Cardiac fibroblast (primary cell): ENCODE results near the gene CNTNAP5.

Experiments
- DNase-seq, 2 donors: peaks; one replicate each; pipeline versions ENCODE4 v3.0.0 to v3.0.0-alpha.2; 2010; ENCODE audit warnings: low read depth in 2 of 2
- H3K4me3 ChIP-seq, 2 donors: replicated peaks in 1 of 2; 1 replicate in 1 of 2; 2 replicates in 1 of 2; pipeline ENCODE4 v1.5.1; 2011; ENCODE audit warnings: low read depth in 2 of 2, low read length in 2 of 2, mild to moderate bottlenecking in 2 of 2, moderate library complexity in 1 of 2
- TF ChIP-seq, protein P1 (sequence below): IDR thresholded peaks from one replicate; pipeline ENCODE4 v1.5.1; 2011; ENCODE audit warnings: low read depth, mild to moderate bottlenecking, low read length, inconsistent platforms

CNTNAP5 gene

DNA sequence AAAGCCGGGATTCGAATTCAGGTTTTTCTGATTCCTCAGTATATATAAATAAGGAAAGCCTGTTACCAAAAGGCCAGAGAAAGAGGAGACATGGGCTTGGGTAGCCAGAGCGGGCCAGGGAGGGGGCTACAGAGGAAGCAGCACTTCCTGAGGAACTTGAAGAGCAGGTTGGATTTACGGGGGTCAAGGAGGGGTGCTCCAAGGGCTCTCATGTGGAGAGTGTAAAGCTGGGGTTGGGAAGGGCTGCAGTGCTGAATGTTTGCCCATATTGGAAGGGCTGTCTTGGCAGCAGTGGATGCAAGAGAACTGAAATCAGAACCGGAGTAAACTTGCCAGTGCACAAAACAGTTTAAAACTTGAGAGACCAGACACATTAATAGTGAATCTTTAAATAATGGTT is 511.5 kb downstream of the CNTNAP5 start:
- TF ChIP-seq, protein P1, sequence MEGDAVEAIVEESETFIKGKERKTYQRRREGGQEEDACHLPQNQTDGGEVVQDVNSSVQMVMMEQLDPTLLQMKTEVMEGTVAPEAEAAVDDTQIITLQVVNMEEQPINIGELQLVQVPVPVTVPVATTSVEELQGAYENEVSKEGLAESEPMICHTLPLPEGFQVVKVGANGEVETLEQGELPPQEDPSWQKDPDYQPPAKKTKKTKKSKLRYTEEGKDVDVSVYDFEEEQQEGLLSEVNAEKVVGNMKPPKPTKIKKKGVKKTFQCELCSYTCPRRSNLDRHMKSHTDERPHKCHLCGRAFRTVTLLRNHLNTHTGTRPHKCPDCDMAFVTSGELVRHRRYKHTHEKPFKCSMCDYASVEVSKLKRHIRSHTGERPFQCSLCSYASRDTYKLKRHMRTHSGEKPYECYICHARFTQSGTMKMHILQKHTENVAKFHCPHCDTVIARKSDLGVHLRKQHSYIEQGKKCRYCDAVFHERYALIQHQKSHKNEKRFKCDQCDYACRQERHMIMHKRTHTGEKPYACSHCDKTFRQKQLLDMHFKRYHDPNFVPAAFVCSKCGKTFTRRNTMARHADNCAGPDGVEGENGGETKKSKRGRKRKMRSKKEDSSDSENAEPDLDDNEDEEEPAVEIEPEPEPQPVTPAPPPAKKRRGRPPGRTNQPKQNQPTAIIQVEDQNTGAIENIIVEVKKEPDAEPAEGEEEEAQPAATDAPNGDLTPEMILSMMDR, result no peak
- no peak overlapping the region for H3K4me3 ChIP-seq
- no peak for DNase-seq

DNA sequence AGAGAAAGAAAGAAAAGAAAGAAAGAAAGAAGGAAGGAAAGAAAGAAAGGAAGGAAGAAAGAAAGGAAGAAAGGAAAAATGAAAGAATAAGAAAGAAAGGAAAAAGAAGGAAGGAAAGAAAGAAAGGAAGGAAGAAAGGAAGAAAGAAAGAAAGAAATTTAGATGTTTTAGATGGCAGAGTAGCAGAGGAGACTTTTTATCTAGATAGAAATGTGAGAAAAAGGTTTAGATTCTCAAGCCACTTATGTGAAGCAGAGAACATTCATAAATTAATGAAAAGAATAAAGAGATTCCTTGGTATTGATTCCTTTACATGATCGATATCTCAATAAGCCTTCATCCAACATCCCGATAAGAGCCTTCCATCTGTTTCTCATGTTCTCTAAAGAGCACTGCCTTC is 513.5 kb downstream of the CNTNAP5 start:
- no peak overlapping the region for H3K4me3 ChIP-seq
- no peak for DNase-seq
- TF ChIP-seq, protein P1, result no peak

DNA sequence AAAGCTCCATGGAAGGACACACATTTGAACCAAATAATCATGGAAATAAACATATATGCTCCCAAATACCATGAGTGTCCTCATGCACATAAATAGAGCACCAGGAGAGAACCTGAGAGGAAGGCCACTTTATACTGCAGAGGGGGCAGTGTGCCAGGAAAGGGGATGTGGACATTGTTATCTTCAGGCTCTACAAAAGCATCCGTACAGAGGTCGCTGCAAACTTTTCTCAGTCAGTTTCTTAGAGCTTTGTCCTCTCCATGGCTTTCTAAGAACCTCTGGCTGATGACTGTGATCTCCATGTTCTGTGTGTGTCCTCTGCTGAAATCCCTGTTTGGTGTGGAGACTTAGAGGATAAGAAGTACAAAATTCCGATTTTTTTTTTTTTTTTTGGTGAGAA is 515.7 kb downstream of the CNTNAP5 start:
- TF ChIP-seq, protein P1, result no peak
- DNase-seq, result no peak

DNA sequence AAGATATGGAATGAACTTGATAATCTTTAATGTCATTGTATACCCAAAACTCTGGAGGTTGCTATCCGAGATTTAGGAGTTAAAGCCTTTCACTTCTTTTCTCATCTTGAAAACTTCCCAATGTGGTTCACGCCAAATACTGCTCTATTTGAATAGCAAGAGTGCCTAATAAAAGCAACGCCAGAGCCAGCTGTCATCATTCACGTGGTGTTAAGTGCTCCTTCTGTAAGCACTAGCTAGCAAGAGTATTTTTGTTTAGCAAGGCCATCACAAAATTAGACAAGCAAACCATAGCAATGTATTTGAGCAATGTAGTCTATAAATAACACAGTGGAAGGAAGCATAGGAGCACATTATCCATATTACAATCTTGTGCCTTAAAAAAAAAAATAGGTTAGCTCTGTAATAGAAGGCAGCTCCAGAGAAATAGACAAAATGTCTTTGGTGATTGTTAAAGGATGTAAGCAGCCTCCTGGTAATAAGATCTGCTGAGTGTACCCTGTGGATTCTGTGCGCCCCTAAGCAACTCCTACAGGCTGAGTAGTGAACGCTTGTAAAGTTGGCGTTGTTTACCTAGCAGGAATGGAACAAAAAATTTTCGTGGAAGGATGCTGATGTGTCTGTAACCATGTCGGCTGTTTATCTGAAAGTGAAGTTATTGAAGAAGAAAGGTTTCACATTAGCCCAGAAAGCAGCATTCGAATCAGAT is 518.0 kb downstream of the CNTNAP5 start:
- no peak overlapping the region for H3K4me3 ChIP-seq
- TF ChIP-seq, protein P1, result no peak
- no peak for DNase-seq

More for the DNA sequence above, 515.7 kb downstream of the CNTNAP5 start:
- H3K4me3 ChIP-seq, result no peak overlapping the region

DNA sequence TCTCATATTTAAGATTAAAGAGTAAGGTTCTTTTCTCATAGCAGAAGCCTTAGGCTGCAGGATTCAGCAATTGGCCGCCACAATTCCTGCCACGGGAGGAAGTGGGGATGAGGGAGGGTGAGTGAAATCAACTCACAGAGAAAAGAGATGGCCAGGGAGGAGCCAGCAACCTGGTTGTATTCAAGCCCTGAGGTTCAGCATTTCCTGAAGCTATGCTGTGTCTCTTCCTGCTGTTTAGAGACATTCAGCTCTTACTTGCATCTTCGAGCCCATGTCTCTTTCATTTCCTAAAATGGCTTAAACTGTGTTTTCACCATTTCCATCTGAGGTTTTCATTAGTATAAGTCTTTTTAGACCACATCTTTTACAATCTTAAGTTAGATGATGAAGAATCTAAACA is 522.6 kb downstream of the CNTNAP5 start:
- no peak overlapping the region for H3K4me3 ChIP-seq
- TF ChIP-seq, protein P1, result no peak
- DNase-seq, result no peak

DNA sequence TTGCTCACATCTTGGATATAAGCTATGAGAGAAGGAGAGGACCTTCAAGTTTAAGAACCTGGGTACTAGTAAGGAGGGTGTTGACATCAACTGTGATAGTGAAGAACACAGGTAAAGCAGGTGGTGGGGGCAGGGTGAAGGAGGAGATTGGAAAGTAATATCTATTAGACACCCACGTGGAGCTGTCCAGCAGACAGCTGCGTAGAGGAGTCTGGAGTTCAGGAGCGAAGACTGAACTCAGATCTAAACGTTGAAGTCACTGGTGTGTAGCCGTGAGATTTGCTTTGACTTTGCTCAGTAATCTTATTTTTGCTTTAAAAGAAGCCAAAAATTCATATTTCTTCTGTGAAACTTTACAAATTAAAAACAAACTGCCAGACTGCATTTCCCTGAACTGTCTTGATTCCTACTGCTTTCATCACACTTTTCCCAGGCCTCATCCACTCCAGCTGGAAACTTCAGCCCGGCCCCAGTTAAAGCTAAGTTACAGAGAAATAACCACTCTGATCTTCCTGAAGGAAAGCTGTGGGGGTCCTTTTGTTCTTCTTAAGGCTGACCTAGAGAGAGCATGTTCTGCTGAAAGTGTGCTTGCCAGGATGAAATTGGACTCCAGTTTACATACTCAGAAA is 533.3 kb downstream of the CNTNAP5 start:
- TF ChIP-seq, protein P1, result no peak
- no peak overlapping the region for H3K4me3 ChIP-seq
- DNase-seq, result no peak
